ENCODE results near the gene MARK3.

MARK3 gene

GRCh38 chr14:103442288-103442687 is 57.1 kb downstream of the MARK3 start:
- no peak for DNase-seq (ENCODE audit: low read depth)
- no peak overlapping the region for H3K4me3 ChIP-seq (ENCODE audit: low read depth, low read length)
- in situ Hi-C loops (cut with HindIII; ENCODE audit: low sequenced_read_pairs), result no loop called here
- TF ChIP-seq, protein P1, sequence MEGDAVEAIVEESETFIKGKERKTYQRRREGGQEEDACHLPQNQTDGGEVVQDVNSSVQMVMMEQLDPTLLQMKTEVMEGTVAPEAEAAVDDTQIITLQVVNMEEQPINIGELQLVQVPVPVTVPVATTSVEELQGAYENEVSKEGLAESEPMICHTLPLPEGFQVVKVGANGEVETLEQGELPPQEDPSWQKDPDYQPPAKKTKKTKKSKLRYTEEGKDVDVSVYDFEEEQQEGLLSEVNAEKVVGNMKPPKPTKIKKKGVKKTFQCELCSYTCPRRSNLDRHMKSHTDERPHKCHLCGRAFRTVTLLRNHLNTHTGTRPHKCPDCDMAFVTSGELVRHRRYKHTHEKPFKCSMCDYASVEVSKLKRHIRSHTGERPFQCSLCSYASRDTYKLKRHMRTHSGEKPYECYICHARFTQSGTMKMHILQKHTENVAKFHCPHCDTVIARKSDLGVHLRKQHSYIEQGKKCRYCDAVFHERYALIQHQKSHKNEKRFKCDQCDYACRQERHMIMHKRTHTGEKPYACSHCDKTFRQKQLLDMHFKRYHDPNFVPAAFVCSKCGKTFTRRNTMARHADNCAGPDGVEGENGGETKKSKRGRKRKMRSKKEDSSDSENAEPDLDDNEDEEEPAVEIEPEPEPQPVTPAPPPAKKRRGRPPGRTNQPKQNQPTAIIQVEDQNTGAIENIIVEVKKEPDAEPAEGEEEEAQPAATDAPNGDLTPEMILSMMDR (IDR thresholded peaks at IDR 0.05; ENCODE audit: low read depth, low read length, missing control alignments), result no peak

GRCh38 chr14:103443111-103443510 is 57.9 kb downstream of the MARK3 start:
- in situ Hi-C loops (cut with HindIII; ENCODE audit: low sequenced_read_pairs), result no loop called here
- no peak for DNase-seq (ENCODE audit: low read depth)
- TF ChIP-seq, protein P1 (IDR thresholded peaks at IDR 0.05; ENCODE audit: low read depth, low read length, missing control alignments), result no peak
- H3K4me3 ChIP-seq (ENCODE audit: low read depth, low read length), result no peak overlapping the region

GRCh38 chr14:103444837-103445524 is 59.8 kb downstream of the MARK3 start:
- TF ChIP-seq, protein P1 (IDR thresholded peaks at IDR 0.05; ENCODE audit: low read depth, low read length, missing control alignments), result no peak
- no peak overlapping the region for H3K4me3 ChIP-seq (ENCODE audit: low read depth, low read length)
- in situ Hi-C loops (cut with HindIII; ENCODE audit: low sequenced_read_pairs), result loop anchor here (5.0 kb wide), 1 partner anchor 38 kb away; no protein-coding TSS in a partner anchor
- DNase-seq (ENCODE audit: low read depth), result no peak

GRCh38 chr14:103445806-103446205 is 60.6 kb downstream of the MARK3 start:
- no peak for DNase-seq (ENCODE audit: low read depth)
- TF ChIP-seq, protein P1 (IDR thresholded peaks at IDR 0.05; ENCODE audit: low read depth, low read length, missing control alignments), result no peak
- in situ Hi-C loops (cut with HindIII; ENCODE audit: low sequenced_read_pairs), result loop anchor here (5.0 kb wide), 1 partner anchor 39 kb away; no protein-coding TSS in a partner anchor
- H3K4me3 ChIP-seq (ENCODE audit: low read depth, low read length), result no peak overlapping the region

- no peak overlapping the region for H3K4me3 ChIP-seq (ENCODE audit: low read depth, low read length)
- in situ Hi-C loops (cut with HindIII; ENCODE audit: low sequenced_read_pairs), result loop anchor here (5.0 kb wide), 1 partner anchor 41 kb away; no protein-coding TSS in a partner anchor
- no peak for DNase-seq (ENCODE audit: low read depth)
- TF ChIP-seq, protein P1 (IDR thresholded peaks at IDR 0.05; ENCODE audit: low read depth, low read length, missing control alignments), result no peak
These were observed 62.9 kb downstream of the MARK3 start for GRCh38 chr14:103448097-103448496.

DNA sequence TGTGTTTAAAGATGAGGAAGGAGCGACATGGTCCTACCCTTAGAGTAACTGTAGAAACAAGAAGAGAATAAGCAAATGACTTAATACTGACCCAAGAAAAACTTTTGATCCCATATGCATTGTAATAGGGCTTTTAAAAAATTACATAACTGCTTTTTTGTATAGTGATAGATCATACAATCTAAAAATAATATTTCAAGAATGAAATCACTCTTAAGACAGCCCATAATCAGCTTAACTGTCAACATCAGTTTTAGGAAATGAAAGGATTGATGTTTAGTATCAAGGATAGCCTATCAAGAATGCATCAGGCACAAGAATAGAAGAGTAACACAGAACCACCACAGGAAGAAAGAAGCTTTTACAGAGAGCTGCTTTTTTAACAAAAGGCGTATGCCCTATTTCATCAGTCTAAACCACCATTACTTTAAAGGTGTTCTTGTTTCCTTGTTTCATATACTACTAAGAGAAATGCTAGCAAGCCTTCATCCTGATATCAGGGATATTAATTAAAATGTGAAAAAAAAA is 64.5 kb downstream of the MARK3 start:
- in situ Hi-C loops (cut with HindIII; ENCODE audit: low sequenced_read_pairs), result loop anchor here (5.0 kb wide), 1 partner anchor 42 kb away; no protein-coding TSS in a partner anchor
- TF ChIP-seq, protein P1 (IDR thresholded peaks at IDR 0.05; ENCODE audit: low read depth, low read length, missing control alignments), result no peak
- DNase-seq (ENCODE audit: low read depth), result no peak
- no peak overlapping the region for H3K4me3 ChIP-seq (ENCODE audit: low read depth, low read length)

Data from astrocyte of the cerebellum (primary cell).